HEK293 (cell line): ENCODE measurements around the gene ADAMTS17.

Experiments
- PRDM1 ChIP-seq: fragments of 450-650 bp; formaldehyde crosslinking; IDR thresholded peaks from 2 replicates; pipeline ENCODE4; 2016; ENCODE audit warnings: missing biosample characterization, missing genetic modification characterization
- TSHZ1 ChIP-seq: fragments of 450-650 bp; formaldehyde crosslinking; IDR thresholded peaks from 2 replicates; pipeline ENCODE4 v1.5.1; 2016; ENCODE audit warnings: missing biosample characterization, missing genetic modification characterization, borderline replicate concordance
- YY1 ChIP-seq: fragments of 450-650 bp; formaldehyde crosslinking; IDR thresholded peaks from 2 replicates; pipeline ENCODE4 v1.5.1; 2018; ENCODE audit warnings: missing biosample characterization, missing genetic modification characterization
- TF ChIP-seq, protein P1 (sequence below): fragments of 450-650 bp; formaldehyde crosslinking; IDR thresholded peaks from 2 replicates; pipeline ENCODE4 v1.5.1; 2016; ENCODE audit warnings: missing biosample characterization, missing genetic modification characterization
- TF ChIP-seq, protein P2 (sequence below): fragments of 450-650 bp; formaldehyde crosslinking; IDR thresholded peaks from 2 replicates; pipeline ENCODE4 v1.5.1; 2016; ENCODE audit warnings: missing biosample characterization, missing genetic modification characterization, low read depth

DNA sequence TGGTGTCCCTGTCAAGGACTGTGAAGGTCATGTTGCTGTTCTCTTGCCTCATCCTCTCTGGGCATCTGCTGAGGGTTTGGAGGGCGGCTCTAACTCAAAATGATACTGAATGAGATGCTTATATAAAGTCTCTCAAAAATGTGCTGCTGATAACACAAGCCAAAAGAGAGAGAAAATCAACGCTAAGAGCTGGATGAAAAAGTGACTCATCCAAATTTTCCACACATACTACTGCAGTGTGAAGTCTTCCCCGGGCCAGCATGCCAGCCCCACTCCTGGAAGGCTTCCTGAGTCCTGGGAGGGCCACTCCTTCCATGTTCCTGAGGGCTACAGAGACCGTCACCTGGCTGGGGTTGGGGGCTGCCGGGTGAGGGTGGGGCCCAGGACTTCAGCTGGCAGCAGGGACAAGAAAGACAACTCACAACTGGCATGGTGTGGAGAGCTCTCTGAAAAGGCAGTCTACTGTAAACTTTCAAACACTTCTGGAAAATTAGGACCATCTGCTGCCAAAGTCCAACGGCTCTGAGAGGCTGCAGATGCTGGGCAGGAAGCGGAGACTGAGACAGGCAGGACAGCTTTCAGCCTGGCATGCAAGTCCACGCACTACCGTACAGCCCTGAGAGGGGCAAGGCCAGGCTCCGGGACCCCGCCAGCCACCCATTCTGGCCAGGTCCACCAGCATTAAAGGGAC is 200.3 kb downstream of the ADAMTS17 start:
- TF ChIP-seq, protein P1, sequence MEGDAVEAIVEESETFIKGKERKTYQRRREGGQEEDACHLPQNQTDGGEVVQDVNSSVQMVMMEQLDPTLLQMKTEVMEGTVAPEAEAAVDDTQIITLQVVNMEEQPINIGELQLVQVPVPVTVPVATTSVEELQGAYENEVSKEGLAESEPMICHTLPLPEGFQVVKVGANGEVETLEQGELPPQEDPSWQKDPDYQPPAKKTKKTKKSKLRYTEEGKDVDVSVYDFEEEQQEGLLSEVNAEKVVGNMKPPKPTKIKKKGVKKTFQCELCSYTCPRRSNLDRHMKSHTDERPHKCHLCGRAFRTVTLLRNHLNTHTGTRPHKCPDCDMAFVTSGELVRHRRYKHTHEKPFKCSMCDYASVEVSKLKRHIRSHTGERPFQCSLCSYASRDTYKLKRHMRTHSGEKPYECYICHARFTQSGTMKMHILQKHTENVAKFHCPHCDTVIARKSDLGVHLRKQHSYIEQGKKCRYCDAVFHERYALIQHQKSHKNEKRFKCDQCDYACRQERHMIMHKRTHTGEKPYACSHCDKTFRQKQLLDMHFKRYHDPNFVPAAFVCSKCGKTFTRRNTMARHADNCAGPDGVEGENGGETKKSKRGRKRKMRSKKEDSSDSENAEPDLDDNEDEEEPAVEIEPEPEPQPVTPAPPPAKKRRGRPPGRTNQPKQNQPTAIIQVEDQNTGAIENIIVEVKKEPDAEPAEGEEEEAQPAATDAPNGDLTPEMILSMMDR (tag by site-specific recombination), result no peak
- TF ChIP-seq PRDM1 (tag by site-specific recombination) (no peak), YY1 (tag by site-specific recombination) (no peak), TSHZ1 (no peak)
- TF ChIP-seq, protein P2, sequence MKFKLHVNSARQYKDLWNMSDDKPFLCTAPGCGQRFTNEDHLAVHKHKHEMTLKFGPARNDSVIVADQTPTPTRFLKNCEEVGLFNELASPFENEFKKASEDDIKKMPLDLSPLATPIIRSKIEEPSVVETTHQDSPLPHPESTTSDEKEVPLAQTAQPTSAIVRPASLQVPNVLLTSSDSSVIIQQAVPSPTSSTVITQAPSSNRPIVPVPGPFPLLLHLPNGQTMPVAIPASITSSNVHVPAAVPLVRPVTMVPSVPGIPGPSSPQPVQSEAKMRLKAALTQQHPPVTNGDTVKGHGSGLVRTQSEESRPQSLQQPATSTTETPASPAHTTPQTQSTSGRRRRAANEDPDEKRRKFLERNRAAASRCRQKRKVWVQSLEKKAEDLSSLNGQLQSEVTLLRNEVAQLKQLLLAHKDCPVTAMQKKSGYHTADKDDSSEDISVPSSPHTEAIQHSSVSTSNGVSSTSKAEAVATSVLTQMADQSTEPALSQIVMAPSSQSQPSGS (tag by site-specific recombination), result no peak
